ENCODE results near the gene HORMAD1.

Gene HORMAD1

DNA sequence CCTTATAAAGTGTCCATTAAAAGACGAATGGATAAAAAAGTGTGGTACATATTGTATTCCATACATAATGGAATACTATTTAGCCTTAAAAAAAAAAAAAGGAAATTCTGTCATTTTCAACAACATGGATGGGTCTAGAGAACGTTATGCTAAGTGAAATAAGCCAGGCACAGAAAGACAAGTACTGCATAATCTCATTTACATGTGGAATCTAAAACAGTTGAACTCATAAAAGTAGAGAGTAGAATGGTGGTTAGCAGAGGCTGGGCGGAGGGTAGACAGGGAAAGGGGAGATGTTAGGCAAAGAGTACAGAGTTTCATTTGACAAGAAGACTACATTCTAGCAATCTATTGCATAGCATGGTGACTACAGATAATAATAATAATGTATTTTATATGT lies 42.3 kb upstream of the HORMAD1 start:
- DNase-seq (ENCODE audit: low spot score) (no peak), ATAC-seq (ENCODE audit: low read depth) (no peak)
- Histone ChIP-seq H3K36me3 (ENCODE audit: low read depth) (no peaks in the 10 kb centered on the region), H3K27ac (ENCODE audit: poor library complexity, severe bottlenecking) (no peak overlapping the region), H3K27me3 (ENCODE audit: insufficient read depth, poor library complexity, severe bottlenecking) (no peaks in the 10 kb centered on the region), H3K4me1 (ENCODE audit: insufficient read depth, poor library complexity, severe bottlenecking) (peaks cover 15% of the 10 kb centered on the region), H3K9me3 (ENCODE audit: severe bottlenecking) (no peaks in the 10 kb centered on the region), H3K4me3 (ENCODE audit: severe bottlenecking) (no peak overlapping the region)
- TF ChIP-seq, protein P1, sequence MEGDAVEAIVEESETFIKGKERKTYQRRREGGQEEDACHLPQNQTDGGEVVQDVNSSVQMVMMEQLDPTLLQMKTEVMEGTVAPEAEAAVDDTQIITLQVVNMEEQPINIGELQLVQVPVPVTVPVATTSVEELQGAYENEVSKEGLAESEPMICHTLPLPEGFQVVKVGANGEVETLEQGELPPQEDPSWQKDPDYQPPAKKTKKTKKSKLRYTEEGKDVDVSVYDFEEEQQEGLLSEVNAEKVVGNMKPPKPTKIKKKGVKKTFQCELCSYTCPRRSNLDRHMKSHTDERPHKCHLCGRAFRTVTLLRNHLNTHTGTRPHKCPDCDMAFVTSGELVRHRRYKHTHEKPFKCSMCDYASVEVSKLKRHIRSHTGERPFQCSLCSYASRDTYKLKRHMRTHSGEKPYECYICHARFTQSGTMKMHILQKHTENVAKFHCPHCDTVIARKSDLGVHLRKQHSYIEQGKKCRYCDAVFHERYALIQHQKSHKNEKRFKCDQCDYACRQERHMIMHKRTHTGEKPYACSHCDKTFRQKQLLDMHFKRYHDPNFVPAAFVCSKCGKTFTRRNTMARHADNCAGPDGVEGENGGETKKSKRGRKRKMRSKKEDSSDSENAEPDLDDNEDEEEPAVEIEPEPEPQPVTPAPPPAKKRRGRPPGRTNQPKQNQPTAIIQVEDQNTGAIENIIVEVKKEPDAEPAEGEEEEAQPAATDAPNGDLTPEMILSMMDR (IDR thresholded peaks at IDR 0.05; ENCODE audit: poor library complexity, severe bottlenecking) = no peak

DNA sequence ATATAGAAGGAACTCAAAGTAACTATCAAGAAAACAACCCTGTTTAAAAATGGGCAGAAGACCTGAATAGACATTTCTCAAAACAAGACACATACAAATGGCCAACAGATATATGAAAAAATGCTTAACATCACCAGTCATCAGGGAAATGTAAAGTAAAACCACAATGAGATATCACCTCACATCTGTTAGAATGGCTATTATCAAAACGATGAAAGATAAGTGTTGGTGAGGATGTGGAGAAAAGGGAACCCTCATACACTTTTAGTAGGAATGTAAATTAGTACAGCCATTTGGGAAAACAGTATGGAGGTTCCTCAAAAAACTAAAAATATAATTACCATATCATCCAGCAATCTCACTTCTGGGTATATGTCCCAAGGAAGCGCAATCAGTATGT lies 41.9 kb upstream of the HORMAD1 start:
- Histone ChIP-seq H3K27me3 (ENCODE audit: insufficient read depth, poor library complexity, severe bottlenecking) (no peaks in the 10 kb centered on the region), H3K4me1 (ENCODE audit: insufficient read depth, poor library complexity, severe bottlenecking) (peaks cover 15% of the 10 kb centered on the region), H3K9me3 (ENCODE audit: severe bottlenecking) (no peaks in the 10 kb centered on the region), H3K36me3 (ENCODE audit: low read depth) (no peaks in the 10 kb centered on the region), H3K27ac (ENCODE audit: poor library complexity, severe bottlenecking) (no peak overlapping the region), H3K4me3 (ENCODE audit: severe bottlenecking) (no peak overlapping the region)
- TF ChIP-seq, protein P1 (IDR thresholded peaks at IDR 0.05; ENCODE audit: poor library complexity, severe bottlenecking) = no peak
- ATAC-seq (ENCODE audit: low read depth) (no peak), DNase-seq (ENCODE audit: low spot score) (no peak)

DNA sequence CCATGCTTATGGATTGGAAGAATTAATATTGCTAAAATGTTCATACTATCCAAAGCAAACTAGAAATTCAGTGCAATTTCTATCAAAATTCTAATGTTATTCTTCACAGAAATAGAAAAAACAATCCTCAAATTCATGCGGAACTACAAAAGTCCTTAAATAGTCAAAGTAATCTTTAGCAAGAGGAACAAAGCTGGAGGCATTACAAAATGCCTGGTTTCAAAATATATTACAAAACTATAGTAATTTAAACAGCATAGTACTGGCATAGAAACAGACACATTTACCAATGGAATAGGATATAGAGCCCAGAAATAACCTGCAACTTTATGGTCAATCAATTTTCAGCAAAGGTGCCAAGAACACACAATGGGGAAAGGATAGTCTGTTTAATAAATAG lies 41.1 kb upstream of the HORMAD1 start:
- TF ChIP-seq, protein P1 (IDR thresholded peaks at IDR 0.05; ENCODE audit: poor library complexity, severe bottlenecking) = no peak
- DNase-seq (ENCODE audit: low spot score) (no peak), ATAC-seq (ENCODE audit: low read depth) (no peak)
- no peak overlapping the region for H3K4me3 ChIP-seq (ENCODE audit: severe bottlenecking)
- H3K9me3 ChIP-seq (ENCODE audit: severe bottlenecking) = no peaks in the 10 kb centered on the region
- H3K27me3 ChIP-seq (ENCODE audit: insufficient read depth, poor library complexity, severe bottlenecking) = no peaks in the 10 kb centered on the region
- H3K36me3 ChIP-seq (ENCODE audit: low read depth) = no peaks in the 10 kb centered on the region
- peaks cover 15% of the 10 kb centered on the region for H3K4me1 ChIP-seq (ENCODE audit: insufficient read depth, poor library complexity, severe bottlenecking)
- H3K27ac ChIP-seq (ENCODE audit: poor library complexity, severe bottlenecking) = no peak overlapping the region

DNA sequence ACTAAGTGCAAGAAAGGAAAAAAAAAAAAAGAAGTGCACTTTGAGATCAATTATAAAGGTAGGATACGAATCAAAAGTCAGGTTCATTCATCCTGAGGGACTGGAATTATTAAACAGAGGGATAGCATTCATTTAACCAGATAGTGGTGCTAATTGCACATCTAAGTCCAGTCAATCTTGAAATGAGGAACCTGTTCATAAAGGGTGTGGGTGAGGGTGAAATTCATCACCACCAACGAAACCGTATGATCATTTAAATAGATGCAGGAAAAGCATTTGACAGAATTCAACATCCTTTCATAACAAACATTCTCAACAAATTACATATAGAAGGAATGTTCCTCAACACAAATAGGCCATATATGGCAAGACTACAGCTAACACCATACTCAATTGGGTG lies 39.3 kb upstream of the HORMAD1 start:
- H3K4me3 ChIP-seq (ENCODE audit: severe bottlenecking) = no peak overlapping the region
- H3K4me1 ChIP-seq (ENCODE audit: insufficient read depth, poor library complexity, severe bottlenecking) = peaks cover 10% of the 10 kb centered on the region
- no peaks in the 10 kb centered on the region for H3K27me3 ChIP-seq (ENCODE audit: insufficient read depth, poor library complexity, severe bottlenecking)
- TF ChIP-seq, protein P1 (IDR thresholded peaks at IDR 0.05; ENCODE audit: poor library complexity, severe bottlenecking) = no peak
- H3K9me3 ChIP-seq (ENCODE audit: severe bottlenecking) = no peaks in the 10 kb centered on the region
- ATAC-seq (ENCODE audit: low read depth) (no peak), DNase-seq (ENCODE audit: low spot score) (no peak)
- no peak overlapping the region for H3K27ac ChIP-seq (ENCODE audit: poor library complexity, severe bottlenecking)
- H3K36me3 ChIP-seq (ENCODE audit: low read depth) = no peaks in the 10 kb centered on the region

DNA sequence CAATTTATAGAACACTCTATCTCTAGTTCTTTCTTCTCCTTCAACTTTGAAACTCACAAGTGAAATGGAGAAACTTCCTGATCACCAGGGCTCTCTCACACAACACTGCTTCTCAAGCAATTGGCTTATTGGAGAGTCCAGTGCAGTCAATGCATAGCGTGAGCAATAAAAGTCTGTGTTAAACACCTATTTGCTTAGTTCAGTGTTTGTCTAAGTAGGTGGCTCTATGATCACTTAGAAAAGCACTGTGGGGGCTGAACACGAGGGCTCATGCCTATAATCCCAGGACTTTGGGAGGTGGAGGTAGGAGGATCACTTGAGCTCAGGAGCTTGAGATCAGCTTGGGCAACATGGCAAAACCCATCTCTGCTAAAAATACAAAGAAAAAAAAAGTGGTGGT lies 32.7 kb upstream of the HORMAD1 start:
- Histone ChIP-seq H3K27ac (ENCODE audit: poor library complexity, severe bottlenecking) (no peak overlapping the region), H3K36me3 (ENCODE audit: low read depth) (no peaks in the 10 kb centered on the region), H3K4me1 (ENCODE audit: insufficient read depth, poor library complexity, severe bottlenecking) (peaks cover 14% of the 10 kb centered on the region), H3K4me3 (ENCODE audit: severe bottlenecking) (no peak overlapping the region), H3K9me3 (ENCODE audit: severe bottlenecking) (no peaks in the 10 kb centered on the region), H3K27me3 (ENCODE audit: insufficient read depth, poor library complexity, severe bottlenecking) (no peaks in the 10 kb centered on the region)
- ATAC-seq (ENCODE audit: low read depth) (no peak), DNase-seq (ENCODE audit: low spot score) (no peak)
- TF ChIP-seq, protein P1 (IDR thresholded peaks at IDR 0.05; ENCODE audit: poor library complexity, severe bottlenecking) = no peak

All from RWPE2 (cell line).